Body of pancreas (tissue), 4 donors: ENCODE data around the gene CPD.

ENCODE experiments used
- CTCF ChIP-seq, 7 experiments: fragments of 450-650 bp in 4 of 7; fragments of 200-600 bp in 3 of 7; sonication (generic) in 3 of 7; IDR thresholded peaks; one replicate each; pipeline ENCODE4 v1.5.1; 2016 to 2019; ENCODE audit warnings: antibody characterized with exemption in 7 of 7
- POLR2A ChIP-seq, 3 donors: fragments of 450-650 bp; IDR thresholded peaks; one replicate each; pipeline ENCODE4 v1.6.1; 2016; ENCODE audit warnings: antibody characterized with exemption in 3 of 3, mild to moderate bottlenecking in 2 of 3

- TF ChIP-seq POLR2A (IDR thresholded peaks at IDR 0.05) (no peak), CTCF (IDR thresholded peaks at IDR 0.05) (no peak)
These were observed 65.0 kb downstream of the CPD start for GRCh38 chr17:30443721-30444120.
